NCI-H82 (cell line): ENCODE data around the gene CAMK1.

Source experiments
- DNase-seq: peaks from one replicate; lab custom pipeline; 2025; lab: John Stamatoyannopoulos, UW

Gene CAMK1

DNA sequence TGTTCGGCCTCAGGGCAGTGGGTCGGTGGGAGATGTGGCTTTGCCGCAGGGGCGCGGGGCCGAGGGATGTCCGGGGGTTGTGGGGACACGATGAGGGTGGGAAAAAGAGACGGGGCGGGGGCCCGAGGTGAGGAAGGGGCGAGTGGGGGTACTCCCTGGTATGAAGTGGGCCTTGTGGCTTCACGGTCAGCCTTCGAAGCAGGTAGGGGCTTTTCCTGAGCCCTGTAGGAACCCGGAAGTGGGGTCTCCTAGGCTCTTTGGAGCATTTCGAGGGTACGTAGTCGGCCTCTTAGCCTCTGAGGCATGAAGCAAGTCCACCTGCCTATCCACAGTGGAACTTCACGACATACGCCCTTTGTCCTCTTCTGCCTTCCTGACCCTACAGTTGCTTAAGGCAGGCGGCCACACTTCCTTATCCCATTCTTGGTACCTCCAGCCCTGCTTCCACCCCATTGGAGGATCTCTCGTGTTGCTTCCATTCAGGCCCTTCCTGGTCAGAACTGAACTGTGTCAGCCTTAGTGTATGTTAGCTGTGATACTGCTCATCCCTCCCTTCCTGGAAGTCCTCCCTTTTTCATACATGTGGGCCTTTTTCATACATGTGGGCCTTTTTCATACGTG lies 23.5 kb upstream of the CAMK1 start:
- DNase-seq = no peak

DNA sequence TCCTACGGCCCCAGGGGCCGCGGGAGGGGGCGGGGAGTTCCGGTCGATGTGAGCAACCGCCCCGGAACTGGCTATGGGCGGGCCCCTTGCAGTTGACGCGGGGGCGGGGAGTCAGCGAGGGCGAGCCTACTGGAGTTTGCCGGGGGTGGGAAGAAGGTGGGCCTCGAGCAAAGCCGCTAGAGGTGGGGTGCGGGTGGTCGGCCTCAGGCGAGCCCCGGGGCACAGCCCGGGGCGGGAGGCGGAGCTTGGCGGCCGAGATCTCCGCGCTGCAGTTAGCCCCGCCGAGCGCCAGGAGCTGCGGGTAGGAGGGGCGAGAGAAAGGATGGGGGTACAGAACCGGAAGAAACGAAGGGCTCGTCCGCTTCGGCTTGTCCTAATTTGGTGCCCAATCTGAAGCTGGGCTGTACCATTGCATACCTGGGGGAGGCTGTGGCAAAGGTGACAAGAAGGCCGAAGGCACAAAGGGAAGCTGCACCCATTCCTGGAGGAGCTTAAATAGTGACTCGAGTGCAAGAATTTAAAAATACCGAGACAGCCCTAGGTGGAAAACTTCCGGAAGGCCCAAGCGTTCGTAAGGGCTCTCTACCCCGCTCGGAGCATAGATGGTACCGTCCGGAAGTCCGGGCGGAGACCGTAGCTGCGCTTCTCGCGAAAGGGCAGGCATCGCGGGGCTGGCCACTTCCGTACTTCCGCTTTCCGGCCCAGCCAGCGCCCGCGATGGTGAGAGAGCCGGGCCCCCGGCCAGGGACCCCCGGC lies 22.8 kb upstream of the CAMK1 start, which contains the start of the genes ARPC4 and TADA3:
Gene ARPC4 (plus strand): TSS at position 678 of the 756 bp plus-strand sequence. CDS start 40 bp downstream, at position 718.
Gene TADA3 (minus strand): TSS at position 69 of the 756 bp plus-strand sequence. CDS start 1,007 bp downstream, outside the sequence.
- peak; percentile 94 for DNase-seq

DNA sequence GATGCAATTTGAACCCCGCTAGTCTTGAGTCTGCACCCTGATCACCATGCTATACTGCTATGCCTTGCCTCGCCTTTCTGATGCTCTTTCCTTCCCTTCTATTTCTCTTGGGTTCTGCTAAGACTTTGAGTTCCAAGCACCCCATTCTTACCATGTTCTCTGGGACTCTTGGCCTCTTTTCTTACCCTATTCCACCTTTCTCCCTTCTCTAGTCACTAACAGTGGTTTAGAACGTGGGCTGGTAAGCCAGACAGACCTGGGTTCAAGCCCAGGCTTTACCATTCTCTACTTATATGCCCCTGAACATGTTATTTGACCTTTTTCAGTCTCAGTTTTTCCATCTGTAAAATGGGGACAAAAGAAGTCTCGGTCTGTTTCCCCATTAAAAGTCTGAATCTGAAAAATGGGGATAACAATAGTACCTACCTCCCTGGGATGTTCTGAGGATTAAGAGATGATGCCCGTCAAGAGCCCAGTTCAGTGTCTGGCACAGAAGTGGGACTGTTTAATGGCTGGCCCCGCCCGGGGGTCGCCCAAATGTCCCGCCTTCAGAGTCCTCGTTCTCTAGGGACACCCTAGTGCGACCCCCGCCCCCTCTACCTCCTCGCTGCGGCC lies 22.1 kb upstream of the CAMK1 start:
- DNase-seq = no peak

DNA sequence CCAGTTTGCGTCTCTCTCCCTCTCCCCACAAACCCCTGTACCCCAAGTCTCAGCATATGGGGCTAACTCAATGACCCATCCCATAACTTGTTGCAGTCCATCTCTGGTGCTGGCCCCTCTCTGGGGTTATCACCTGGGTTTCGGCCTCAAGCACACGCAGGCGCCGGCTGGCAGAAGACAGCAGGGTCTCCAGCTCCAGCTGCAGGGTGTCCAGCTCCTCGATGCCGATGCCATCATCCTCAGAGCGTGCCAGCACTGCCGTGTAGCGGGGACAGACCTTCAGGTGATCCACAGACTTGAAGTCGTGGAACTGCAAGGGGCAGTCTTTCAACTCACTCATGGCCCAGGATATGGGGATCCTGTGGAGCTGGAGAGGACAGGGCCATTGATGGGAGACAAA lies 21.4 kb upstream of the CAMK1 start:
- DNase-seq = no peak

DNA sequence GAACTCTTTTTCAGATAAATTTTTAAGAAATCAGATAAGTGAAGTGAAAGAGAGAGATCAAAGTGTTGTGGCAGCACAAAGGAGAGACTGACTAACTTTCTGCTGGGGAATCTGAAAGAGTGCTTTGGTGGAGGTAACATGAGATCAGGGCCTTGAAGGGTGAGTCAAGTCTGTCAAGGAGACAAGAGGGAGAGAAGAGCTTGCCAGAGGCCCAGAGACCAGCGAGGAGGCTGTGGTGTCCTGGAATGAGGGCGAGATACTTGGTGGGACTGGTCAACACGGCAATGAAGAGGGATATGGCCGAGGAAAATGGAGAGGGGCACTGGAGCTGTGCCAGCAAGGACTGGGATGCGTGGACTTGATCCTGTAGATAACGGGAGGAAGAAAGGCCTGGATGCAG lies 18.0 kb upstream of the CAMK1 start:
- DNase-seq = no peak

DNA sequence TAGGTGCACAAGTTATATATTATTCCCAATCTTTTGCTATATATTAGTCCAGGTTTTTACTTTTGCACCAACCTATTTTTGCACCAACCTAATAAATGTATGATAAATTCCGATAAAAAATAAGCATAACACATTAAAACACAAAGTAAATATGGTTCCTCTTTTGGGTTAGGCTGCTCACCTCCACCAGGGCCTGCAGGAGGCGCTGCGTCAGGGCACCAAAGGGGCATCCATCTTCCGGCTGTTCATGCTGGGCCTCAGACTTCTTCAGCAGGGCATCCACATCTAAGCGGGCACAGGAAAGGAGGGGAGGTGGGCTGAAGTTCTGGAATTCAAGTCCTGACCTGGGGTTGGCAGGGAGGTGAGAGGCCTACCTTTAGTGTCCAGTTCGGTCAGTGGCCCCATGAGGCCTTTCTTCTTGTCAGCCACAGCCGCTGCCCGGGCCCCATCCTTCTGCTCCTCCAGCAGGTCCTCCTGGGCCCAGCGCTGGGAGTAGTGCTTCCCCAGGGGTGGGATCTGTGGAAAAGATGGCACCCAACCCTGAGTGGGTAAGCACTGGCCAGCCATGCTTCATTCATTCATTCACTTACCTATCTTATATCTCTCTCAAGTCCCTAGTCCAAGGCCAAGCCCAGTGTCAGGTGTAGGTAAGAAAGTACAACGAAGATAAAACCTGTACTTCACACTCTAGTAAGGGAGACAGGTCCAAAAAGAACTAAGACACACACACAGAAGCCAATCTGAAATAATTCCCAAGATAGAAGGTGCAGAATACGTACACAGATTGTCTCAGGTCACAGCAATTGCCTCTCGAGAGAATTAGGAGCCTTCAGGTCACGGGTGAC lies 17.3 kb upstream of the CAMK1 start:
- no peak for DNase-seq

DNA sequence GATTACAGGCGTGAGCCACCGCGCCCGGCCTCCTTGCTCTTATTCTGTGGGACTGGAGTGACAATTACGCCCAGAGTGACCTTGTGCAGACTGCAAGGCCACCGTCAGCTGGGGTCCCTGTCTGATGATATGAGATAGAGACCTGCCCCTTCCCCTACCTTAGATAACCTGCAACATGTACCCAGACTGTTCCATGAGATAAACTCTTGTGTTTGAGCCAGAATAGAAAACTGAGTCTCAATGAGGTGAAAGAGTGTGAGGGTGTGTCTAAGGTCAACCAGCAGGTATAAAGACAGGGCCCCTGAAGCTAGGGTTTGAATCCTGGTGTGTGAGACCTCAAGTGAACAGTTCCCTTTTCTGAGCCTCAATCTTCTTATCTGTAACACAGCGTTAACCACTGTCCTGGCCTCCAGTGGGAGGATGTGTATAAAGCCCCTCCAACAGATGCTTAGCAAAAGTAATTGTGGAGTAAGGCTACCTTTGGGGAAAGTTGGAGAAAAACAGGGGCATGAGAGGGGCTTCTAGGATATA lies 16.5 kb upstream of the CAMK1 start:
- DNase-seq = no peak

DNA sequence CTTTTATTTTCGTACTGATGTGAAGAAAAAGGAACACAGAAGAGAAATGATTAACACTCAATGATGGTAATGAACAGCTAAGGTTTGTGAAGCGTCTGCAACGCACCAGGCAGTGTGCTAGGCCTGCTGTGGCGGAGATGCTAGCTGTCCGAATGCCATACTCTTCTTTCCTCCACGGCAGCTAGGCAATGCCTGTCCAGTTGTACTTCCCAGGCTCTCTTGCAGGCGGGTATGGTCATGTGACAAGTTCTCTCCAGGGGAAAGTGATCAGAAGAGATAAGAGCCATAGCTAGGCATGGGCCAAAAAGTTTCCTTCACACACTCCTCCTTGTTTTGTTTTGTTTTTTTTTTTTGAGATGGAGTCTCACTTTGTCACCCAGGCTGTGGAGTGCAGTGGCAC lies 15.9 kb upstream of the CAMK1 start:
- no peak for DNase-seq

DNA sequence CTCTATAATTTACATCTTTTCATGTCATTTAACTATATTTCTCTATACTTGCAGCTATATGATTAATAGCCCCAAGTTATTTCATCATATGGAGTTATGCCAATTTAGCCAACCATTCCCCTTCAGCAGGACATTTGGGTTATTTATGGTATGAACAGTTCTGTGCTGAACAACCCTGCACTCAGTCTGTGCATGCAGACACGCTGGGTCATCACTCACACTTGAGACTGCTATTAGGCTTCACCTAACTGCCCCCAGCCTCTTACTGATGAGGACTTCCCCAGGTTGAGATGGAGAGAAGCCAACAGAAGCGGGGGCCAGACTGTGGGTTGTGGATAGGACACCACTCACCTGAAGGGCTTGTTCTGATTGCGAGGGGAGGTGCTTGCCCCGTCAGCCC lies 15.2 kb upstream of the CAMK1 start:
- DNase-seq = no peak

DNA sequence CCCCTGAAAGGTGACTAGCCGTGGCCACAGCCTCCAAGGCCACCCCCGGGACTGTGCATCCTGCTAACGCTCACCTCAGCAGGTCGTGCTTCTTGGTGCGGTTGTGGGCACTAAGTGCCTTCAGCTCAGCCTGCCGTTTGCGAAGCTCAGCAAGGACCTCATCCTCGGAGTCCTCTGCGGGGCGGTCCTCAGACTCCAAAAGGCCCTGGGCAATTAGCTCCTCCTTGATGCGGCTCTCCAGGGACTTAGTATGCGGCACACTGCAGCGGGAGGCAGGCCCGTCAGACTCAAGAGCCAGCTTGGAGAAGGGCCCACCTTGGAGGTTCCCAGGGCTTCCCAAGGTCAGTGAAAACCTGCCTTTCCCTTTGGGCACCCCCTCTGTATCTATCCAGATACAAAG lies 14.2 kb upstream of the CAMK1 start:
- no peak for DNase-seq

DNA sequence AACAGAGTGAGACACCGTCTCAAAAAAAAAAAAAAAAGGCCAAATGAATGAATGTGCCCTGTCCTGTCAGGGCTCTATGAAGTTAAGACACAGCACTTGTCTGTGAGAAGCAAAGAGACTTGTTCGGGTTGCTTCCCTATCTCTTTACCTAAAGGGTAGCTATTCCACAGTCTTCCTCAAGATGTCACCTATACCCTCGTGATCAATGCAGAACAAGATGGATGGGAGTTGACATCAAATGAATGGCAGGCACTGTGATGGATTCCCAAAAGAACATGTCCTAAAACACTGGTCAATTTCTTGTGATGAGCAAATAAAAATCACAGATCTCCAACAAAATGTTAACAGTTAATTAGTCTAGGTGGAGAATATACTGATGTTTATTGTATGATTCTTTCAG lies 13.0 kb upstream of the CAMK1 start:
- peak; percentile 17 for DNase-seq

DNA sequence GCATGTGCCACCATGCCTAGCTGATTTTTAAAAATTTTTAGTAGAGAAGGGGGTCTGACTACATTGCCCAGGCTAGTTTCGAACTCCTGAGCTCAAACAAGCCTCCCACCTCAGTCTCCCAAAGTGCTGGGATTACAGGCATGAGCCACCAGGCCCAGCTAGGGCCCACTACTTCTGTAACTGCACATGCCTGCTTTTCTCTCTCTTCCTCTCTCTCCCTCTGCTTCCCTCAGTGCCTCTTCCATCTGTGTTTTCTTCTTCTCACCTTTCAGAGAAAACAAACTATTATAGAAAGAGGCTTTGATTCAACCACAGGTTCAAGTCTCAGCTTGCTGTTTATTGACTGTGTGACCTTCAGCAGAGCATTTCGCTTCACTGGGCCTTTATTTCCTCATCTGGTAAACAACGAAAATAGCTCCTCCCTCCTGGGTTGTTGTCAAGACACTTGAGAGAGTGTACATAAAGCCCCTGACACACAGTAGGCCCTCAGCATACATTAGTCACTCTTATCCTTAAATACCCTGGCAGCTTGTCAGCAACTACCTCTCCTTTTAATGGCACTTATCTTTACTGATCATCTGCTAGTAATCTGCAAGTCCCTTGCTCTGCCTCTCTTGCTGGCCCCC lies 12.3 kb upstream of the CAMK1 start:
- DNase-seq = no peak

DNA sequence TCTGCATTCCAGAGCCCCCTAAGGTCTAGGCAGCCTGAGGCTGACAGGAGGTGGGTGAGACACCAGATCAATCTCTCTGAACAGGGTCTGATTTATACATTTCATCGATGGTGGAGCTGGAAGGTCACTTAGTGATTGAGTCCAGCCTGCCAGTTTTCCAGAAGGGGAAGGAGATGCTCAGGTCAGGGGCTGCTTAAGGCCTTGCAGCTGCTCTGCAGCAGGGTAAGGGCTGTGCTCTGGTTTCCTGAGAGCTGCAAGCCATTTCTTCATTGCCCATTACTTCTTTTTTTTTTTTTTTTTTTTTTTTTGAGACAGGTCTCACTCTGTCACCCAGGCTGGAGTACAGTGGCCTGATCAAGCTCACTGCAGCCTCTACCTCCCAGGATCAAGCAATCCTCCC lies 11.8 kb upstream of the CAMK1 start:
- DNase-seq = no peak

DNA sequence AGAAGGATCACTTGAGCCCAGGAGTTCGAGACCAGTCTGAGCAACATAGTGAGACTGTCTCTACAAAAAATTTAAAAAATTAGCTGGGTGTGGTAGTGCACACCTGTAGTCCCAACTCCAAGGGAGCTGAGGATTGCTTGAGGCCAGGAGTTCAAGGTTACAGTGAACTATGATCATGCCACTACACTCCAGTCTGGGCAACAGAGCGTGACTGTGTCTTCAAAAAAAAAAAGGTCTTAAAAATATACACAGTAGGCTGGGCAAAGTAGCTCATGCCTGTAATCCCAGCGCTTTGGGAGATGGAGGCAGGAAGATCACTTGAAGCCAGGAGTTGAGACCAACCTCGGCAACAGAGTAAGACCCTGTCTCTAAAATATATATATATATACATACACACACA lies 11.2 kb upstream of the CAMK1 start:
- no peak for DNase-seq

DNA sequence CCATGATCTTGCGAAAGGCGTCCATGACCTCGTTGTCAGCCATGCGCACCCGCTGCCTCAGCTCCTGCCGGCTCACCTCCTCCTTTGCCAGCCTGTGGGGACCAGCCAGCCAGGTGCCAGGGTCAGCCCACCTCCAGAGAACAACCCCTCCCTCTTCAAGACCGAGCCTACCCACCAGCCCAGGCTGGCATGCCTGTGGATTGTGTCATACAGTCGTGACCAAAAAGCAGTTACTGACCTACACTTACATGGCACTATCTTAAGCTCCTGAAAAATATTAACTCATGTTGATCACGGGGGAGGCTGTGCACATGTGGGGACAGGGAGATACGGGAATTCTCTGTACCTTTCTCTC lies 10.7 kb upstream of the CAMK1 start:
- DNase-seq = no peak

DNA sequence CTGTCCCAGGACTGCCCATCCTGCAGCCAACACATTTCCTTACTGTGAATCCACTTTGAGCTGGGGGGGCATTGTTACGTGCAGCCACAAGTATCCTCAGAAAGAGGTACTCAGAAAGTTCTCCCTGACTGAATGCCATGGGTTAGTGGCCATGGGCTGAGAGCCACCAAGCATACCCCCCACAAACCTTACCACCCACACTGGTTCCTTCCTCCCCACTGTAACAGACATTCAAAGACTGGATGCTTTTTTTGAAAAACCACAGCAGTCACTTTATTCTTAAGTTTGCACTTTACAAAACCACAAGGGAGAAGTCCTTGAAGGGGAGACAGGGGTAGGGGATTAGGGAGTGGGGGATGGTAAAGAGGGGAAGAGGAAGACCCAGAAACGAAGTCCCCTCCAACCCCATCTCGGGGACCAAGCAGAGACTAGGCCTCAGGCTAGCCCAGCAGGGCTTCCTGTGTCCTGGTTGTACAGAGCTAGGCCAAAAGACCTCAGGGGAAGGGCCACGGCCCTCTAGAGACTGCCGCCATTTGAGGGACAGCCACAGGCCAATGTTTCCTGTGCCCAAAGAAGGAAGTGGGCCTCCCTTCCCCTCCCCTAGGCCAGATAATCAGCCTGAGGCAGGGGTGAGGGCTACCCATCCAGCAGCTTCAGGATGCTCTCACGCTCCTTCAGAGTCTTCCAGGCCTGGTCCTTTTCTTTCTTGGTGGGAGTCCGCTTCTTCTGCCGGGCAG lies 10.1 kb upstream of the CAMK1 start:
- DNase-seq = no peak

DNA sequence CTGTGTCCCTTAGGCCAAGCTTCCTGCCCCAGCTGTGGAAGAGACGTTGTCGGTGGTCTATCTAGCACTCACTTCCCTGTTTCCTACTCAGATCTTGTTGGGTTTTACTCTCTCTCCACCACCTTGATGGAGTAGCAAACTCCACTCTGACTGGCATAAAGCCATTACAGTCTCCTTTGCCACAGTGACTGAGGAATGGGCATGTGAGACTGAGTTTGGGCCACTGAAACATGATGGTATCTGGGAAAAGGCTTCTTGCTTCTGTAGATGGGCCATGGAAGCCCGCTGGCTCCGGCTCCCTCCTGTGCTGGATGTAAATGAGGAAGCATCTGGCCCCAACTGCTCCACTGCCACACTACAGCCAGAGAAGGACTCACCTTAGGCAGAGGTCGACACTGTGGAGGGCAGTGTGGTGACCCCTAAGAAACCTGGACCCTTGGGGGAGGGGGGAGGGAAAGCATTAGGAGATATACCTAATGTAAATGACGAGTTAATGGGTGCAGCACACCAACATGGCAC lies 9.4 kb upstream of the CAMK1 start:
- DNase-seq = no peak

DNA sequence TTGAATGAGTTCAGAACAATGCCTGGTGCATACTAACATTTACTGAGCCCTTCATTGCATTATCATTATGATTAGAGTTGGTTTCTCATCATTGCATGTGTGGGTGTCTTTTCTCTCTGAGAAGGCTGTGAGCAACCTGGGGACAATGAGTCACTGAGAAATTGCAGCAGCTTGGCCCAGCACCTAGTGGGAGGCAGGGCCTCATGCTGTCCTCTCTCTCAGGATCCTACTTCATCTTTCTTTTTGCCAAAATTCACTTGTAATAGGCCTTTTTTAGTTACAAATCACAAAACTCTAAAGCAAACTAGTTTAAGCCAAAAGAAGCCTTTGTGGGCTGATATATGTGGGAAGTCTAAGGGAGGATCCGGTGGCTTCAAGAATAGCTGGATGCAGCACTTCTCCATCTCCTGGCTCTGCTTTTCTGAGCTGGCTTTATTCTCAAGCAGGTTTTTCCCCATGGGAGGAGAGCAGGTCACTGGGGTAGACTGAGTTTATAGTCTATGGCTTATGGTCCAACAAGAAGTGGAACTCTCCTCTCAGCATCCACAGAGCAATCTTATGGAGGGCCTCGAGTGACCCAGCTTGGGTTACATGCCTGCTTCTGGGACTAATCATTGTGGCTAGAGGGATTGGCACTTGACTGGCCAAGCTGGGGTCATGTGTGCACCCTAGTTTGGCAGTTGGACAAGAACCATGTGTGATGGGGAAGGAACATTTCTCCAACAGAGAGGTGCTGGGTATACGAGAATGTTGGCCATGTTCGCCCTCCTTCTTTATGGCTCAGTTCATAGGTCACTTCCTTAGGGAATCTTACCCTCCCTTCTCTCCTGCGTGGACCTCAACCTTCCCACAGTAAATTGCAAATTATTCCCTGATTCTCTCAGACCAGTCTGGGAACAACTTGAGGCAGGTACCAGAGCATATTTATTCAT lies 8.7 kb upstream of the CAMK1 start:
- DNase-seq = no peak

DNA sequence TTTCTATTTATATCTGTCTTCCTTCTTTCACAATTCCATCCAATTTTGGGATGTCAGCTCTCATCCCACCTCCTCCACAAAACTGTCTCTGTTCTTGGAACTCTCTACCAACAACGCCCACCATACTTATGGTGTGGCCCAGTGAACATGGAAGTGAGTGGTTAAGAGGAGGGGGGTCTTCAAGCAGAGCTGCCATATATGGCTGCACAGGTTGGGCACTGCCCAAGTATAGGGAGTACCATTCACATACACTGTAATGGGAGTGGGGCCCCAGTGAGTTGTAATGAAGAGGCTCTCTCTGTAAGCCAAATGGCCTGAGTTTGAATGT lies 7.9 kb upstream of the CAMK1 start:
- DNase-seq = no peak
